Measurements from ENCODE around the gene NES. TPM values are rescaled to one million over a fixed set of nuclear protein-coding genes. Genes with fewer than 3 reads are reported as not detected.

Gene NES
- total and polyA plus RNA-seq, 4 donors = 0.15 to 3.1 (median 1.9) TPM

- H3K9me3 ChIP-seq (ENCODE audit: control insufficient read depth in 4 of 4, low read length in 3 of 4) = no peaks in the 10 kb centered on the region
- WGBS = 75% methylated on average over 10 of the region's 10 CpGs
- TF ChIP-seq RAD21 (IDR thresholded peaks at IDR 0.05) = no peak
- H3K27me3 ChIP-seq (ENCODE audit: control insufficient read depth in 4 of 4, insufficient read depth in 4 of 4, low read length in 3 of 4) = peaks cover 4 to 17% (median 11%) of the 10 kb centered on the region in 4 donors
- peaks cover 0 to 2% (median 0%) of the 10 kb centered on the region in 4 donors for H3K4me1 ChIP-seq (ENCODE audit: control insufficient read depth in 4 of 4, insufficient read depth in 4 of 4, low read length in 3 of 4)
- no peak for DNase-seq (ENCODE audit: low spot score)
- no peak overlapping the region for H3K4me3 ChIP-seq (ENCODE audit: low read depth in 1 of 3, low read length in 3 of 3)
- no peaks in the 10 kb centered on the region for H3K36me3 ChIP-seq (ENCODE audit: control insufficient read depth in 4 of 4, insufficient read depth in 3 of 4, low read depth in 1 of 4, low read length in 3 of 4)
- no peak overlapping the region for H3K27ac ChIP-seq (ENCODE audit: low read depth in 1 of 2, low read length in 2 of 2)
- H3K9ac ChIP-seq (ENCODE audit: low read depth in 1 of 2, low read length in 2 of 2) = no peak overlapping the region
These were observed 29.9 kb downstream of the NES start for GRCh38 chr1:156647351-156647750.

GRCh38 chr1:156646738-156647211 lies 30.4 kb downstream of the NES start:
- Histone ChIP-seq H3K9me3 (ENCODE audit: control insufficient read depth in 4 of 4, low read length in 3 of 4) (no peaks in the 10 kb centered on the region), H3K27me3 (ENCODE audit: control insufficient read depth in 4 of 4, insufficient read depth in 4 of 4, low read length in 3 of 4) (peaks cover 4 to 18% (median 10%) of the 10 kb centered on the region in 4 donors), H3K9ac (ENCODE audit: low read depth in 1 of 2, low read length in 2 of 2) (no peak overlapping the region), H3K36me3 (ENCODE audit: control insufficient read depth in 4 of 4, insufficient read depth in 3 of 4, low read depth in 1 of 4, low read length in 3 of 4) (no peaks in the 10 kb centered on the region), H3K4me1 (ENCODE audit: control insufficient read depth in 4 of 4, insufficient read depth in 4 of 4, low read length in 3 of 4) (peaks cover 0 to 6% (median 0%) of the 10 kb centered on the region in 4 donors), H3K4me3 (ENCODE audit: low read depth in 1 of 3, low read length in 3 of 3) (no peak overlapping the region), H3K27ac (ENCODE audit: low read depth in 1 of 2, low read length in 2 of 2) (no peak overlapping the region)
- TF ChIP-seq YY1 (IDR thresholded peaks at IDR 0.05) (no peak), HNF4A (conservative IDR thresholded peaks at IDR 0.05) (no peak), GABPA (IDR thresholded peaks at IDR 0.05 in 1 of 2, conservative IDR thresholded peaks at IDR 0.05 in 1 of 2) (no peak), RAD21 (IDR thresholded peaks at IDR 0.05) (no peak), EGR1 (IDR thresholded peaks at IDR 0.05; ENCODE audit: low read depth in 2 of 2) (no peak), CTCF (IDR thresholded peaks at IDR 0.05; ENCODE audit: low read depth, low read length, missing input control) (no peak), FOXA1 (IDR thresholded peaks at IDR 0.05) (no peak), TAF1 (conservative IDR thresholded peaks at IDR 0.05) (no peak)
- WGBS = 15% methylated on average over 51 of the region's 51 CpGs
- no peak for DNase-seq (ENCODE audit: low spot score)

GRCh38 chr1:156645666-156646065 lies 31.5 kb downstream of the NES start:
- H3K4me3 ChIP-seq (ENCODE audit: low read depth in 1 of 3, low read length in 3 of 3) = no peak overlapping the region
- TF ChIP-seq ATF3 (IDR thresholded peaks at IDR 0.05) (no peak), FOXA1 (IDR thresholded peaks at IDR 0.05) (no peak), RXRA (IDR thresholded peaks at IDR 0.05) (no peak), RAD21 (IDR thresholded peaks at IDR 0.05) (no peak), EGR1 (IDR thresholded peaks at IDR 0.05; ENCODE audit: low read depth in 2 of 2) (no peak), GABPA (IDR thresholded peaks at IDR 0.05 in 1 of 2, conservative IDR thresholded peaks at IDR 0.05 in 1 of 2) (no peak), NR2F2 (IDR thresholded peaks at IDR 0.05) (no peak), REST (IDR thresholded peaks at IDR 0.05) (no peak), HNF4G (IDR thresholded peaks at IDR 0.05) (no peak), CTCF (IDR thresholded peaks at IDR 0.05; ENCODE audit: low read depth, low read length, missing input control) (no peak)
- no peaks in the 10 kb centered on the region for H3K9me3 ChIP-seq (ENCODE audit: control insufficient read depth in 4 of 4, low read length in 3 of 4)
- H3K9ac ChIP-seq (ENCODE audit: low read depth in 1 of 2, low read length in 2 of 2) = no peak overlapping the region
- H3K36me3 ChIP-seq (ENCODE audit: control insufficient read depth in 4 of 4, insufficient read depth in 3 of 4, low read depth in 1 of 4, low read length in 3 of 4) = no peaks in the 10 kb centered on the region
- 80% methylated on average over 1 of the region's 1 CpG for WGBS
- H3K4me1 ChIP-seq (ENCODE audit: control insufficient read depth in 4 of 4, insufficient read depth in 4 of 4, low read length in 3 of 4) = peaks cover 0 to 6% (median 0%) of the 10 kb centered on the region in 4 donors
- peaks cover 2 to 18% (median 6%) of the 10 kb centered on the region in 4 donors for H3K27me3 ChIP-seq (ENCODE audit: control insufficient read depth in 4 of 4, insufficient read depth in 4 of 4, low read length in 3 of 4)
- H3K27ac ChIP-seq (ENCODE audit: low read depth in 1 of 2, low read length in 2 of 2) = no peak overlapping the region
- DNase-seq (ENCODE audit: low spot score) = no peak
